Thyroid gland (tissue), 4 donors: ENCODE data around the gene TAS1R3. TPM values are rescaled to one million over a fixed set of nuclear protein-coding genes. Genes with fewer than 3 reads are reported as not detected.

Experiments
- DNase-seq, 2 donors: peaks; one replicate each; pipeline ENCODE4 v3.0.0-alpha.2; 2019
- H3K27ac ChIP-seq, 3 donors: fragments of 200-600 bp; sonication (generic); 1 replicate in 2 of 3; 2 replicates in 1 of 3; pipeline ENCODE4 v1.5.1; 2016 to 2019; ENCODE audit warnings: mild to moderate bottlenecking in 1 of 3, moderate library complexity in 1 of 3
- H3K27me3 ChIP-seq: fragments of 200-600 bp; sonication (generic); one replicate; pipeline ENCODE4 v1.5.1; 2019
- H3K36me3 ChIP-seq, 2 donors: fragments of 200-600 bp; sonication (generic); one replicate each; pipeline ENCODE4 v1.5.1; 2016 to 2019
- H3K4me1 ChIP-seq, 2 donors: fragments of 200-600 bp; sonication (generic); one replicate each; pipeline ENCODE4 v1.5.1; 2017 to 2019
- H3K4me3 ChIP-seq, 3 donors: fragments of 200-600 bp; sonication (generic); replicated peaks in 1 of 3; 1 replicate in 2 of 3; 2 replicates in 1 of 3; pipeline ENCODE4 v1.5.1; 2016; ENCODE audit warnings: mild to moderate bottlenecking in 1 of 3
- H3K9me3 ChIP-seq: fragments of 200-600 bp; sonication (generic); one replicate; pipeline ENCODE4 v1.5.1; 2017
- CTCF ChIP-seq, 6 experiments: fragments of 200-600 bp in 3 of 6; fragments of 450-650 bp in 3 of 6; sonication (generic) in 3 of 6; IDR thresholded peaks; one replicate each; pipeline ENCODE4 v1.5.1; 2016 to 2019; ENCODE audit warnings: antibody characterized with exemption in 6 of 6, mild to moderate bottlenecking in 2 of 6, inconsistent platforms in 1 of 6, moderate library complexity in 1 of 6
- POLR2A ChIP-seq, 2 donors: fragments of 450-650 bp; IDR thresholded peaks; one replicate each; pipeline ENCODE4 v1.6.1; 2017; ENCODE audit warnings: antibody characterized with exemption in 2 of 2, mild to moderate bottlenecking in 2 of 2, moderate library complexity in 1 of 2
- WGBS, 2 donors: methylation state at CpG; one replicate each; pipeline ENCODE4 v1.1.5; 2017; 5-methylcytosine and 5-hydroxymethylcytosine counted together
- intact Hi-C: fragments of 100-400 bp; cut with DNase I; formaldehyde crosslinking; loops from one replicate; pipeline ENCODE4 v1.15.1; 2023
- total RNA-seq, 4 donors: library from RNA; depleted of rRNA; stranded (reverse); fragments of >200 nt; gene quantifications; one replicate each; pipeline ENCODE4 v1.2.3, GENCODE V29; 2016

TAS1R3 gene
- total RNA-seq, 4 donors from 2014 or later: 0.11 to 1.4 (median 0.68) TPM

GRCh38 chr1:1336446-1336845 is 5.4 kb downstream of the TAS1R3 start:
- intact Hi-C loops: no loop called here
- Histone ChIP-seq H3K4me3 (no peak overlapping the region), H3K36me3 (peaks cover 10 to 40% of the 10 kb centered on the region in 2 donors), H3K9me3 (no peaks in the 10 kb centered on the region), H3K4me1 (no peaks in the 10 kb centered on the region), H3K27ac (no peak overlapping the region), H3K27me3 (no peaks in the 10 kb centered on the region)
- no peak for TF ChIP-seq POLR2A (IDR thresholded peaks at IDR 0.05)
- TF ChIP-seq CTCF (IDR thresholded peaks at IDR 0.05): no peak
- no peak for DNase-seq
- WGBS, 2 donors: 97 to 98% methylated on average over 21 to 24 of the region's 26 CpGs

- Histone ChIP-seq H3K4me1 (no peaks in the 10 kb centered on the region), H3K27ac (no peak overlapping the region), H3K4me3 (no peak overlapping the region), H3K36me3 (peaks cover 10 to 43% of the 10 kb centered on the region in 2 donors), H3K27me3 (no peaks in the 10 kb centered on the region), H3K9me3 (no peaks in the 10 kb centered on the region)
- DNase-seq: no peak
- TF ChIP-seq POLR2A (IDR thresholded peaks at IDR 0.05) (no peak), CTCF (IDR thresholded peaks at IDR 0.05) (no peak)
- intact Hi-C loops: no loop called here
- WGBS, 2 donors: 95 to 97% methylated on average over 14 to 28 of the region's 32 CpGs
Observed at GRCh38 chr1:1336931-1337792, 6.1 kb downstream of the TAS1R3 start.

GRCh38 chr1:1337793-1338147 is 6.7 kb downstream of the TAS1R3 start:
- H3K9me3 ChIP-seq: no peaks in the 10 kb centered on the region

GRCh38 chr1:1338278-1338677 is 7.2 kb downstream of the TAS1R3 start:
- H3K4me1 ChIP-seq: no peaks in the 10 kb centered on the region

More at GRCh38 chr1:1337793-1338147, 6.7 kb downstream of the TAS1R3 start:
- no peaks in the 10 kb centered on the region for H3K27me3 ChIP-seq
- H3K36me3 ChIP-seq: peaks cover 10 to 43% of the 10 kb centered on the region in 2 donors
- no peak overlapping the region for H3K4me3 ChIP-seq
- no peak for DNase-seq
- H3K27ac ChIP-seq: no peak overlapping the region
- TF ChIP-seq CTCF (IDR thresholded peaks at IDR 0.05) (no peak), POLR2A (IDR thresholded peaks at IDR 0.05) (no peak)
- intact Hi-C loops: no loop called here
- no peaks in the 10 kb centered on the region for H3K4me1 ChIP-seq
- 81 to 95% methylated on average over 8 to 12 of the region's 18 CpGs for WGBS, 2 donors

More at GRCh38 chr1:1338278-1338677, 7.2 kb downstream of the TAS1R3 start:
- intact Hi-C loops: no loop called here
- Histone ChIP-seq H3K36me3 (peaks cover 10 to 43% of the 10 kb centered on the region in 2 donors), H3K4me3 (no peak overlapping the region), H3K27me3 (no peaks in the 10 kb centered on the region), H3K27ac (no peak overlapping the region), H3K9me3 (no peaks in the 10 kb centered on the region)
- no peak for DNase-seq
- 94 to 96% methylated on average over 28 to 30 of the region's 36 CpGs for WGBS, 2 donors
- TF ChIP-seq CTCF (IDR thresholded peaks at IDR 0.05) (no peak), POLR2A (IDR thresholded peaks at IDR 0.05) (no peak)
